T-helper 17 cell (primary cell): Measurements from ENCODE around the gene NIPBL. TPM values are rescaled to one million over a fixed set of nuclear protein-coding genes. Genes with fewer than 3 reads are reported as not detected.
A peak's percentile ranks its signal among the peaks of the same experiment; 100 is the strongest.

Experiments used
- ATAC-seq: fragments of 150-1000 bp; cut with Tn5 transposase; 2 replicates; pipeline ENCODE4 v1.10.0; 2021; ENCODE audit warnings: mild to moderate bottlenecking, moderate library complexity
- DNase-seq, 3 donors: peaks; one replicate each; pipeline versions ENCODE4 v3.0.0 to v3.0.0-alpha.2; 2020 to 2021
- H3K9me3 ChIP-seq: one replicate; pipeline ENCODE4 v1.7.0; 2013; ENCODE audit warnings: low read length, mild to moderate bottlenecking; ENCODE audit not compliant: control insufficient read depth, poor library complexity, severe bottlenecking
- H3K27ac Mint-ChIP-seq: one replicate; pipeline ENCODE4 v1.8.0; 2022; ENCODE audit warnings: mild to moderate bottlenecking, moderate library complexity, mixed read lengths
- H3K27me3 Mint-ChIP-seq: one replicate; pipeline ENCODE4 v1.8.0; 2022; ENCODE audit warnings: mixed read lengths
- H3K36me3 Mint-ChIP-seq: one replicate; pipeline ENCODE4 v1.8.0; 2022; ENCODE audit warnings: low read depth, mixed read lengths
- H3K4me1 Mint-ChIP-seq: one replicate; pipeline ENCODE4 v1.8.0; 2022; ENCODE audit warnings: mild to moderate bottlenecking, mixed read lengths
- H3K4me3 Mint-ChIP-seq: one replicate; pipeline ENCODE4 v1.8.0; 2022; ENCODE audit warnings: mild to moderate bottlenecking, moderate library complexity, mixed read lengths
- total RNA-seq, 4 donors: library from RNA in 2 of 4; stranded (reverse) in 2 of 4; gene quantifications; one replicate each; pipeline ENCODE4 v1.2.3 and lab custom pipeline; 2022 to 2026

Gene NIPBL
- total RNA-seq, 2 donors from 2014 or later, result 113 to 118 TPM

DNA sequence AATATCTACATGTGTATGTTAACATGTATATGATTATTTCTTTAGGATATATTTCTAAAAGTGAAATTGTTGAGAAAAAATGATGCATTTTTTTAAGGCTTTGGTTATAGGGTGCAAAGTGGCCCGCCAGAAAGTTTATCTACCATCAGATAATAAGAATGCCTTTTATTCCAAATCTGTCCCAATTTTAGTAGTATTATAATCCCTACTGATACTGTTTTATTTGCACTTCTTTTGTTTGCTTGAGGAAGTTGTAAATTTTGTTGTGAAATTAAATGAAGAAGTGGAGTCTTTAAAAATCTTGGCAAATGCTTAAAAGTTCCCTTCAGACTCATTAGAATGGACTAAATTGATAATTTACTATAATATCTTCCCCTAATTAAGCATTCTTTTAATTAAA, 73.0 kb downstream of the NIPBL start:
- H3K36me3 Mint-ChIP-seq, result no peaks in the 10 kb centered on the region
- no peak overlapping the region for H3K27ac Mint-ChIP-seq
- H3K4me3 Mint-ChIP-seq, result no peak overlapping the region
- ATAC-seq, result no peak
- peaks cover 29% of the 10 kb centered on the region for H3K4me1 Mint-ChIP-seq
- no peak for DNase-seq
- H3K27me3 Mint-ChIP-seq, result no peaks in the 10 kb centered on the region
- H3K9me3 ChIP-seq, result no peaks in the 10 kb centered on the region

DNA sequence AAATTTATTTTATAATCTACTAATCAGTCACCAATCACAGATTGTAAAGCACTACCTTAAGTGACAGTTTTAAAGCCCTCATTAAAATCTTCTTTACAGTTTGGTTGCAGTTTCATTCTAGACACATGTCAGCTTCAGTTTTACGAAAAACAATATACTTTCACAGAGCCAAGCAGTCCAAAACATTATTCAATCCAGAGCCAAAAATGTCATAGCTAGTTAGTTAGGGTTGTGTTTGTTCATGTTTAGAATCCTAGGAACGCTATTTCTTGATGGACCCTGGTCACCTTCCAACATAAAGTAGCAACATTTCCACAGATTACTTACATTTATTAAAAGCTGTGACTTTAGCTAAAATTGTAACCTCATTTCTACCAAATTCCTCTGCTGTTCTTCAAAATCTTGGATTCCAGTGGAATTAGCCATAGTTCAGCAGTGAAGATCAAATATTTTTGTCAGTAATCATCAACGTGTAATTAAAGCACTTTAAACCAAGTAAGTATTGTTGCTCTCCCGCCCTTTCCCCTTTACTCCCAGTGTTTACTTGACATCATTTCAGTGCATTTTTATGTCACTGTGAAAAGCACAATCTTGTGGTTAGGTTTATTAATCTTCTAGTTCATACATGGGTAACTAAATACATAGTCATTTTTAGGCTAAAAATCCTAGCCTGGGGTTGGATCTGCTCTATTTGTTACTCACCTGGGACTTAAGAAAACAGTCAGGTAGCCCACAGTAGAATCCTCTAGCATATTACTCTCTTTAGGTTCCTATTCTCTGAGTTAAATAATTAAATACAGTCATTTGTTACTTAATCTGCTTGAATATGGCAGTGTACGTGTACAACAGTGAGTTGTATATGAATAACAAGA, 74.3 kb downstream of the NIPBL start:
- no peaks in the 10 kb centered on the region for H3K27me3 Mint-ChIP-seq
- no peaks in the 10 kb centered on the region for H3K36me3 Mint-ChIP-seq
- H3K4me3 Mint-ChIP-seq, result peak overlapping the region; percentile 52
- peaks cover 29% of the 10 kb centered on the region for H3K4me1 Mint-ChIP-seq
- DNase-seq (no peak), ATAC-seq (no peak)
- H3K9me3 ChIP-seq, result no peaks in the 10 kb centered on the region
- peak overlapping the region; percentile 51 for H3K27ac Mint-ChIP-seq

DNA sequence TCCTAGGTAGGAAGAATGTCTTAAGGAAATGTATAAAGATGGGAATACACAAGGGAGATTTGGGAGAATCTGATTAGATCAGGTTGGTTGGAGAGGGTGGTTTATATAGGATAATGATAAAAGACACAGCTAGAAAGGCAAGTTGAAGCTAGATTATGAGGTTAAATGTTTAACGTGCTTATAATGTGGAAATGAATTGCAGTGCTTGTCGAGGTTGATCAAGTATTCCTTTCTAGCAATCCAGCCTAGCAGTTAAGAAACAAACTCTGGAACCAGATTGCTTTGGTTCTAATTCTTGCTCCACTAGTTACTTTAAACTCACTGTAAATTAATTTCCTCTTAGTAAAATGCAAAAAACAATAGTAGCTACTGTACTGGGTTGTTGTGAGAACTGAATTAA, 76.5 kb downstream of the NIPBL start:
- no peaks in the 10 kb centered on the region for H3K36me3 Mint-ChIP-seq
- H3K27me3 Mint-ChIP-seq, result no peaks in the 10 kb centered on the region
- no peak overlapping the region for H3K4me3 Mint-ChIP-seq
- ATAC-seq (no peak), DNase-seq (no peak)
- no peak overlapping the region for H3K27ac Mint-ChIP-seq
- peaks cover 22% of the 10 kb centered on the region for H3K4me1 Mint-ChIP-seq
- no peaks in the 10 kb centered on the region for H3K9me3 ChIP-seq

DNA sequence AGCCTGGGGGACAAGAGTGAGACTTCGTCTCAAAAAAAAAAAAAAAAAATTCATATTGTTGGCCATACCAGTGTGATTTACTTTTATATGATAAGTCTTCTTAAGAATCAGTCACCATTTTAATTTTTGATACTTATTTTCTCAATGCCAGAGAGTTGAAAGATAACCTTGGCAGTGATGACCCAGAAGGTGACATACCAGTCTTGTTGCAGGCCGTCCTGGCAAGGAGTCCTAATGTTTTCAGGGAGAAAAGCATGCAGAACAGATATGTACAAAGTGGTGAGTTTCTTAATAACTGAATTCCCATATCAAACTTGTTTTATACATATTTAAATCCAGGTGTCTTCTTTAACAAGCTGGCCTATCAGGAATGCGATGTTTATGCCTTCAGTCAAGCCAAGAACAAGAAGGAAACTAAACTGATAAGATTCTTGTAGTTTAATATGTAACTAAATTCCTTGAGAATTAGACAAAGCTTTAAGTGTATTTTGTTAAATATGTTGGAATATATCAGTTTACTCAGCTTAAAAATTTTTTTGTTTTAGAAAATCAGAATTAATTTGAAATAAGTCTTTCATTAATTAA, 81.5 kb downstream of the NIPBL start:
- H3K27ac Mint-ChIP-seq, result no peak overlapping the region
- DNase-seq (no peak), ATAC-seq (no peak)
- peaks cover 3% of the 10 kb centered on the region for H3K36me3 Mint-ChIP-seq
- peaks cover 8% of the 10 kb centered on the region for H3K4me1 Mint-ChIP-seq
- H3K4me3 Mint-ChIP-seq, result no peak overlapping the region
- no peaks in the 10 kb centered on the region for H3K27me3 Mint-ChIP-seq
- H3K9me3 ChIP-seq, result no peaks in the 10 kb centered on the region

DNA sequence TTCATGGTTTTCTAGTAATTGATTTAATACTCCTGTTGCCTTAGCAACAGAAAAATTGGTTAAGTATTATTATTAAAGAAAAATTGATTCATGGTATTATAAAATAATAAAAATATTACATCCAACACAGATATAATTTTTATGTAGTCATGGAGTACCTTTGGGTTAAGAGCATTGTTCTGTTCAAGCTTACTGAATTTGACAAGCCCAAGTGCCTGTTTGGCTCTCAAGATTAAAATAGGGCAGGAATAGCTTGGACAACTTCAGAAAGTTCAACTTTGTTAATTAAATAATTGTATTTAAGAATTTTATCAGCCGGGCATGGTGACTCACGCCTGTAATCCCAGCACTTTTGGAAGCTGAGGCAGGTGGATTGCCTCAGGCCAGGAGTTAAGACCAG, 82.0 kb downstream of the NIPBL start:
- H3K27me3 Mint-ChIP-seq, result no peaks in the 10 kb centered on the region
- peaks cover 3% of the 10 kb centered on the region for H3K36me3 Mint-ChIP-seq
- peaks cover 8% of the 10 kb centered on the region for H3K4me1 Mint-ChIP-seq
- no peaks in the 10 kb centered on the region for H3K9me3 ChIP-seq
- H3K4me3 Mint-ChIP-seq, result no peak overlapping the region
- DNase-seq (no peak), ATAC-seq (no peak)
- H3K27ac Mint-ChIP-seq, result no peak overlapping the region

DNA sequence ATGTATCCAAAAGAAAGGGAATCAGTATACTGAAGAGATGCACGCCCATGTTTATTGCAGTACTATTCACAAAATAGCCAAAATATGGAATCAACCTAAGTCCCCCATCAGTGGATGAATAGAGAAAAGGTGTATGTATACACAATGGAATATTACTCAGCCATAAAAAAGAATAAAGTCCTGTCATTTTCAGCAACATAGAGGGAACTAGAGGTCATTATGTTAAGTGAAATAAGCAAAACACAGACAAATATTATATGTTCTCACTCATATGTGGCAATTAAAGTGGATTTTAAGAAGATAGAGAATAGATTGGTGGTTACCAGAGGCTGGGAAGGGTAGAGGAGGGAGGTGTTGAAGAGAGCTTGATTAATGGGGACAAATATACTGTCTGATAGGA, 88.6 kb downstream of the NIPBL start:
- H3K4me3 Mint-ChIP-seq, result no peak overlapping the region
- H3K27me3 Mint-ChIP-seq, result no peaks in the 10 kb centered on the region
- no peaks in the 10 kb centered on the region for H3K4me1 Mint-ChIP-seq
- peaks cover 8% of the 10 kb centered on the region for H3K36me3 Mint-ChIP-seq
- no peak for DNase-seq
- no peaks in the 10 kb centered on the region for H3K9me3 ChIP-seq
- ATAC-seq, result no peak
- H3K27ac Mint-ChIP-seq, result no peak overlapping the region

DNA sequence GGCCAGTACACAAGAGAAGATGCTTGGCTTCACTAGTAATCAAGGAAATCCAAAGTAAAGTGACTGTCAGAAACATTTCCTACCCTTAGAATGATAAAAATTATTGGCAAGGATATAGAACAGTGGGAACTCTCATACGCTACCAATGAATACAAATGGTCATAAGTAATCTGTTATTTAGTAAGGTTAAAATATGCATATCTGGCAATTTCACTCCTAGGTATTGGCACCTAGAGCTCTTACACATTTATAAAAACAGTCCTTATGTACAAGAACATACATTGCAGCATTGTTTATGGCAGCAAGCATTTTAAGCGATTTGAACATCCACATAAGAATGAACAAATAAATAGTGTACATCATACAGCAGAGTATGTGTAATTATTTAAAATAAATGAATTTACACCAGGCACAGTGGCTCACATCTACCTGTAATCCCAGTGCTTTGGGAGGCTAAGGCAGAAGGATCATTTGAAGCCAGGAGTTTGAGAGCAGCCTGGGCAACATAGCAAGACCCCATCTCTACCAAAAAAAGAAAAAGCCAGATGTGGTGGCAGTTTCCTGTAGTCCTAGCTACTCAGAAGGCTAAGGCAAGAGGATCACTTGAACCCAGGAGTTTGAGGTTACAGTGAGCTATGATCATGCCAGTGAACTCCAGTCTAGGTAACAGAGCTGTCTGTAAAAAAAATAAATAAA, 93.3 kb downstream of the NIPBL start:
- H3K27ac Mint-ChIP-seq, result peak overlapping the region; percentile 60

DNA sequence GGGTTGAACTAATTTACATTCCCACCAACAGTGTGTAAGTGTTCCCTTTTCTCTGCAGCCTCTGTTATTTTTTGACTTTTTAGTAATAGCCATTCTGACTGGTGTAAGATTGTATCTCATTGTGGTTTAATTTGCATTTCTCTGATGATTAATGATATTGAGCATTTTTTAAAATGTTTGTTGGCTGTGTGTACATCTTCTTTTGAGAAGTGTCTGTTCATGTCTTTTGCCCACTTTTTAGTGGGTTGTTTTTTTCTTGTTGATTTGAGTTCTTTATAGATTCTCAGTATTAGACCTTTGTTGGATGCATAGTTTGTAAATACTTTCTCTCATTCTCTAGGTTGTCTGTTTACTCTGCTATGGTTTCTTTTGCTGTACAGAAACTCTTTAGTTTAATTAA, 101.6 kb downstream of the NIPBL start:
- no peak for DNase-seq
- H3K9me3 ChIP-seq, result no peaks in the 10 kb centered on the region
- ATAC-seq, result no peak
- H3K27ac Mint-ChIP-seq, result no peak overlapping the region
- H3K4me1 Mint-ChIP-seq, result peaks cover 20% of the 10 kb centered on the region
- no peaks in the 10 kb centered on the region for H3K27me3 Mint-ChIP-seq
- peaks cover 13% of the 10 kb centered on the region for H3K36me3 Mint-ChIP-seq
- no peak overlapping the region for H3K4me3 Mint-ChIP-seq

More for the DNA sequence above, 93.3 kb downstream of the NIPBL start:
- Mint-ChIP-seq H3K4me3 (no peak overlapping the region), H3K27me3 (no peaks in the 10 kb centered on the region), H3K4me1 (peaks cover 8% of the 10 kb centered on the region), H3K36me3 (peaks cover 9% of the 10 kb centered on the region)
- H3K9me3 ChIP-seq, result no peaks in the 10 kb centered on the region
- DNase-seq (no peak), ATAC-seq (no peak)

DNA sequence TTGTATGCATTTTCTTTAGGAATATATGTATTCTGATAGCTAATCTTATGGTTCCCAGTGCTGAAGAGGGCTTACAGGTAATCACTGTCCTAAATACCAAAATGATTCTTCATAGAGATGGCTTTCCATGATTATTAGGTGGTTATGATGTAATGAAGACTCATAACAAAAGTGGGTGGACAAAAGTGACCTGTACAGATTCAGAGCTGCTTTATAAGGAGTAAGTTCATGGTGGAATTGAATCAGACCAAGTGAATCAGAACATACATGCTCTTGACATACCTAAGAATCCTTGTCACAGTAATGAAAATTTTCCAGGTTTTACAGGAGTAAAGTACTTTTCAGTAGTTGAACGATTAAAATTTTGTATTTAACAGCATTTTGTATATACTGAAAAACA, 105.6 kb downstream of the NIPBL start:
- peaks cover 14% of the 10 kb centered on the region for H3K36me3 Mint-ChIP-seq
- H3K9me3 ChIP-seq, result no peaks in the 10 kb centered on the region
- H3K27me3 Mint-ChIP-seq, result no peaks in the 10 kb centered on the region
- H3K4me3 Mint-ChIP-seq, result no peak overlapping the region
- H3K4me1 Mint-ChIP-seq, result peaks cover 22% of the 10 kb centered on the region
- ATAC-seq, result no peak
- no peak for DNase-seq
- H3K27ac Mint-ChIP-seq, result peak overlapping the region; percentile 8

DNA sequence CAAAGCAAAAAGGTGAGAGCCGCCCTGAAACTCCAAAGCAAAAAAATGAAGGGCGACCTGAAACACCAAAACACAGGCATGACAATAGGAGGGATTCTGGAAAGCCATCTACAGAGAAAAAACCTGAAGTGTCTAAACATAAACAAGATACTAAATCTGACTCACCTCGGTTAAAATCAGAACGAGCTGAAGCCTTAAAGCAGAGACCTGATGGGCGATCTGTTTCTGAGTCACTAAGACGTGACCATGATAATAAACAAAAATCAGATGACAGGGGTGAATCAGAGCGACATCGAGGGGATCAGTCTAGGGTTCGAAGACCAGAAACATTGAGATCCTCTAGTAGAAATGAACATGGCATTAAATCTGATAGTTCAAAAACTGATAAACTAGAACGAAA, 108.8 kb downstream of the NIPBL start:
- no peaks in the 10 kb centered on the region for H3K9me3 ChIP-seq
- Mint-ChIP-seq H3K36me3 (peaks cover 6% of the 10 kb centered on the region), H3K4me1 (peaks cover 23% of the 10 kb centered on the region), H3K4me3 (no peak overlapping the region), H3K27ac (peak overlapping the region; percentile 60), H3K27me3 (no peaks in the 10 kb centered on the region)
- DNase-seq (no peak), ATAC-seq (no peak)

DNA sequence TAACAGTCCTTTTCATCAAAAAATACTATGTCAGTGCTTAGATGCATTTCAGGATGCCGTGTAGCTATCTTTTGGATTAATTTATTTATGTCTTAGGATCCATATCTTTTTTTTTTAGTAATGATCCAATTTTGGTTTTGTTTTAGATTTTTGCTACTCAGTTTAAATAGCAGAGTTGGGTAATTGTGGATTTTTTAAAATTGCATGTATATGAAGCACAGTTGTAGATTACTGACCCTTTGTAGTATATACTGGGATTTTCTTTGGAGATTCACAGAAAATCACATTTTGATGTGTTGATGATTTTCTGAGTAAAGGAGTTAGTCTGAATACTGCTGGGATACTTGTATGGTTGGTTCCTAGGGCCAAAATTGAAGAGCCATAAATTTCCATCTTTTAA, 111.8 kb downstream of the NIPBL start:
- H3K36me3 Mint-ChIP-seq, result peaks cover 6% of the 10 kb centered on the region
- peaks cover 20% of the 10 kb centered on the region for H3K4me1 Mint-ChIP-seq
- DNase-seq, result no peak
- no peak for ATAC-seq
- no peak overlapping the region for H3K27ac Mint-ChIP-seq
- no peaks in the 10 kb centered on the region for H3K27me3 Mint-ChIP-seq
- no peaks in the 10 kb centered on the region for H3K9me3 ChIP-seq
- no peak overlapping the region for H3K4me3 Mint-ChIP-seq

DNA sequence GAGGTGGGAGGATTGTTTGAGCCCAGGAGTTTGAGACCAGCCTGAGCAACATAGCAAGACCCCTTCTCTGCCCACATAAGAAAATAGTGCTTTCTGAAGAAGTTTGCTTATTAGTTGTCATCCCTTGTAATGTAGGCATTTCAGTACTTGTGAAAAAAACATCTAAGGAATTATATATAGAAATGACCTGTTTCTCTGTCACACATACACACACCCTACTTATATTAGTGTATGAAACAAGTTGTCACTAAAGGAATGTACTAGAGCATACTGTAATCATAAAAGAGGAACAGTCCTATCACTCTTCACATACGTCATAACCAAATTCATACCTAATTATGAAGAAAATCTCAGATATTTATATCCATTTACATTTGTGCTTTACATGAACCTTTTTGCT, 122.0 kb downstream of the NIPBL start:
- H3K36me3 Mint-ChIP-seq, result peaks cover 6% of the 10 kb centered on the region
- peak overlapping the region; percentile 75 for H3K27ac Mint-ChIP-seq
- no peaks in the 10 kb centered on the region for H3K27me3 Mint-ChIP-seq
- H3K9me3 ChIP-seq, result no peaks in the 10 kb centered on the region
- DNase-seq, result no peak
- ATAC-seq, result no peak
- no peak overlapping the region for H3K4me3 Mint-ChIP-seq
- peaks cover 12% of the 10 kb centered on the region for H3K4me1 Mint-ChIP-seq

DNA sequence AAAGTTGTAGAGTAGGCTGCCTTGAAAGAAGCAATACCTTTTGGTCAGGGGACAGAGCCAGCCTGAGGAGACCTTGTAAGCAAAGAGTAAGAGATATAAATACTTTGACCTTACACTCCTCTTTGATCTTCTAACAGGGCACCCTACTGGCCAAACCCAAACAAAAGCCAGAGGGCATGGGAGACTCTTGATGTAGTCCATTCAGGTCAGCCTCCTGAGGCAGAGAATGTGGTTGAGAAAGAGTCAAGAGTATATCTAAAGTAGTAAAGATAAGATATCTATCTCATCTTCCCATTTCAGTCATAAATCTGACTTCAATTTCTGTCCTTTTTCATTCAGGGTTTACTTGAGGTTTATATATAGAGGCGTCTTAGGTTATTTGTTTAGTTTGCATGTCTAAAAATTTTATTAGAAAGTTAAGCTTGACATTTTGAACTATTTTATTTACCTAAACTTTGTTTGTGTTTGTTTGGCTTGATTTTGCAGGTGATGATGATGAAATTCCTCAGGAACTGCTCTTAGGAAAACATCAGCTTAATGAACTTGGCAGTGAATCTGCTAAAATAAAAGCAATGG, 125.7 kb downstream of the NIPBL start:
- Mint-ChIP-seq H3K4me1 (peaks cover 4% of the 10 kb centered on the region), H3K27ac (no peak overlapping the region), H3K36me3 (peaks cover 4% of the 10 kb centered on the region), H3K27me3 (no peaks in the 10 kb centered on the region), H3K4me3 (no peak overlapping the region)
- H3K9me3 ChIP-seq, result no peaks in the 10 kb centered on the region
- DNase-seq, result no peak
- ATAC-seq, result no peak
